ENCODE data around the gene SMIM32.

Gene SMIM32

DNA sequence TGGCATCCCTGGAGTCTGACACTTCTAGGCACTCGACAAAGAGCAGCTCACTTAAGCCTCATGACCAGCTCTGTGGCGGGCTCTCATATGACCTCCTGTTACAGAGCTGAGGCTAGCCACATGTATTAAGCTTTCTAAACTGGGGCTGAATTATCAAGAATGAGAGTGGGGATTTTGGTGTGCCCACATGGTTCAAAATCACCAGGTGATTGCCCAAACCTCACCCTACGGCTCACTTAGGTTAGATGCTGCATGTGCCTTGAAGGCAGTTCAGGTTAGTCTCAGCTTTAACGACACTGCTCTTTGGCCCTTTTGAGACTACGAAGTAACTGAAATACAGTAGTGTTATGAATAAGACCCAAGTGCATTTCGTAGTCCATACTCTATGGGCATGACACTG lies 39.4 kb upstream of the SMIM32 start:
- POLR2A ChIA-PET, result no interaction called here
- TF ChIP-seq, protein P1, sequence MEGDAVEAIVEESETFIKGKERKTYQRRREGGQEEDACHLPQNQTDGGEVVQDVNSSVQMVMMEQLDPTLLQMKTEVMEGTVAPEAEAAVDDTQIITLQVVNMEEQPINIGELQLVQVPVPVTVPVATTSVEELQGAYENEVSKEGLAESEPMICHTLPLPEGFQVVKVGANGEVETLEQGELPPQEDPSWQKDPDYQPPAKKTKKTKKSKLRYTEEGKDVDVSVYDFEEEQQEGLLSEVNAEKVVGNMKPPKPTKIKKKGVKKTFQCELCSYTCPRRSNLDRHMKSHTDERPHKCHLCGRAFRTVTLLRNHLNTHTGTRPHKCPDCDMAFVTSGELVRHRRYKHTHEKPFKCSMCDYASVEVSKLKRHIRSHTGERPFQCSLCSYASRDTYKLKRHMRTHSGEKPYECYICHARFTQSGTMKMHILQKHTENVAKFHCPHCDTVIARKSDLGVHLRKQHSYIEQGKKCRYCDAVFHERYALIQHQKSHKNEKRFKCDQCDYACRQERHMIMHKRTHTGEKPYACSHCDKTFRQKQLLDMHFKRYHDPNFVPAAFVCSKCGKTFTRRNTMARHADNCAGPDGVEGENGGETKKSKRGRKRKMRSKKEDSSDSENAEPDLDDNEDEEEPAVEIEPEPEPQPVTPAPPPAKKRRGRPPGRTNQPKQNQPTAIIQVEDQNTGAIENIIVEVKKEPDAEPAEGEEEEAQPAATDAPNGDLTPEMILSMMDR (IDR thresholded peaks at IDR 0.05; ENCODE audit: control extremely low read depth, extremely low read depth, low read depth, missing control alignments), result no peak
- CTCF ChIA-PET, result interaction anchor here (0.7 to 2.1 kb wide), 3 partner anchors 10 to 402 kb away, joined by 3 to 8 read pairs (median 4); no protein-coding TSS in a partner anchor

DNA sequence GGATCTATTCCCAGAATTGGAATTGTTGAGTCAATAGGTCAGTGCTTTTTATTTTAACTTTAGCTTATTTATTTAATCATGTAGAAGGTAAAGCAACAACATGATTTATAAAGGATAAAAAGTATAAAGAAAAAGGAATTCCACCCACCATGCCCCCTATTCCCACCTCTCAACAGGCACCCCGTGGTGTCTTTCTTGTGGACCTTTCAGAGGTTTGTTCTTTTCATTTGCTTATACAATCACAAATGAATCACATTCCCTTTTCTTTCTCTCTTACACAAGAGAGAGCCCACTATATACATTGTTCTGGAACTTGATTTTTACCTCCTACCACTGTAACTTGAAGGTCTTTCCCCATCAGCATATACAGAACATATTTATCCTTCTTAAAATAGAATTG lies 37.2 kb upstream of the SMIM32 start:
- TF ChIP-seq, protein P1 (IDR thresholded peaks at IDR 0.05; ENCODE audit: control extremely low read depth, extremely low read depth, low read depth, missing control alignments), result no peak
- ChIA-PET POLR2A (no interaction called here), CTCF (no interaction called here)
- DNase-seq (ENCODE audit: extremely low spot score), result no peak

More for the DNA sequence above, 39.4 kb upstream of the SMIM32 start:
- DNase-seq (ENCODE audit: extremely low spot score), result no peak

DNA sequence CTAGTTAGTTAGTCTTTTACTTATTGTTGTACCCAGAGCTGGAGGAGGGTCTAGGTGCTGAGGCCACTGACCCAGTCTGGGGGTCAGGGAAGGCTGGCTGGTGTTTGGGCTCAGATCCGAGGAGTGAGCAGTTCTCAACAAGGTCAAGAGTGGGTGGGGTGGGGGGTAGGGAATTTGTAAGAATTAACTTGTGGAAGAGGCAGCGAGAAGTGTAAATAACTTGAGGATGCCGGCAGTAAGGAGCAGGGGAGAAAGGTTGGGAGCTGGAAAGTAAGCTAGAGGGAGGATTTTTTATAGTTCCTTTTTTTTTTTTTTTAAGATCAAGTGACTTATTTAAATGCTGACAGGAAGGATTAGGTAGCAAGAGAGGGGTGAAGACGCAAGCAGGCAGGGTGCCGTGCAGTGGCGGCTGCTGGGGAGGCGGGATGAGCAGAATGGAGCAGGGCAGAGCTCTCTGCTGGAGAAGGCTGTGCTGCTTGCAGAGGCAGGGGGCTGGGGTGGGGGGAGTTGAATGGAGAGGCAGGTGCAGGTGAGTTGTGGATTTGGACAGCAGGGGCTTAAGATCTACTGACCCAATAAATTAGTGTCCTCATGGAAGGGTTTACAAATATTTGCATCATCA lies 35.3 kb upstream of the SMIM32 start:
- TF ChIP-seq, protein P1 (IDR thresholded peaks at IDR 0.05; ENCODE audit: control extremely low read depth, extremely low read depth, low read depth, missing control alignments), result no peak
- no peak for DNase-seq (ENCODE audit: extremely low spot score)
- ChIA-PET POLR2A (no interaction called here), CTCF (interaction anchor here (1.0 to 1.3 kb wide), 2 partner anchors 16 to 251 kb away, joined by 3 to 5 read pairs; no protein-coding TSS in a partner anchor)

DNA sequence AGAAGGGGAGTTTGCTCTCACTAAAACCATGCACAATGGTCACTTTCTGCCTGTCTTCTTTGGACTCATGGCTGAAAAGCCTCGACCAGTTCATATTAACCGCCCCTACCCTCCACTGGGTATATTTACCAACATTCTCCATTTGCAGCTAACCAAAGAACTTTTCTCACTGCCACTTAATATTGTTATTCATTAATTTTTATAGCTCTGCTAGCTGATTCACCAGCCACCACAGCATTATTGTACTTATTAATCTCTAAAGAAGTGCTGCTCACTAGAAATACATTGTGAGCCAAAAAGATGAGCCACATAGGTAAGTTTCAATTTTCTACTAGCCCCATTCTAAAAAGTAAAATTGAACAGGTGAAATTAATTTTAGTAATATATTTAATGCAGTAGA lies 33.4 kb upstream of the SMIM32 start:
- ChIA-PET POLR2A (no interaction called here), CTCF (interaction anchor here (1.0 to 3.9 kb wide), 3 partner anchors 9 to 24 kb away, joined by 3 to 19 read pairs (median 4); no protein-coding TSS in a partner anchor)
- TF ChIP-seq, protein P1 (IDR thresholded peaks at IDR 0.05; ENCODE audit: control extremely low read depth, extremely low read depth, low read depth, missing control alignments), result no peak
- DNase-seq (ENCODE audit: extremely low spot score), result no peak

DNA sequence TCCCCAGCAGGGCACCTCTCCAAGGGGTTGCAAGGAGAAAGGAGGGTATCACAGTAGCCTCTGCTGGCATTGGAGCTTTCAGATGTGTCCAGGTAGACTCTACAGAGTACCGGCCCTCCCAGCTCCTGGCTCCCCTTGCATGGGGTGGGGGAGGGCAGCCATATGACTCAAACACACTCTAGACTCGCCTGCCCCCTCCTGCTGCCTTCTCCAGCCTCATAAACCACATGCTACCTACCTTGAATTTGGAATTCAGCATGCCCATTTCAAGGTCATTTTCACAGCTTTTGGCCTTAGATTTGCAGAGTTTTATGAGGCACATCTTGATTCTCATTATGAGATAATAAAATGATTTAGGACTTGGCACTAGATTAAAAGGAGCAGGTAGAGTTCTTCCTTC lies 32.8 kb upstream of the SMIM32 start:
- CTCF ChIA-PET, result interaction anchor here (0.6 to 3.9 kb wide), 4 partner anchors 10 to 1385 kb away, joined by 3 to 19 read pairs (median 3); no protein-coding TSS in a partner anchor
- POLR2A ChIA-PET, result no interaction called here
- TF ChIP-seq, protein P1 (IDR thresholded peaks at IDR 0.05; ENCODE audit: control extremely low read depth, extremely low read depth, low read depth, missing control alignments), result no peak
- no peak for DNase-seq (ENCODE audit: extremely low spot score)

DNA sequence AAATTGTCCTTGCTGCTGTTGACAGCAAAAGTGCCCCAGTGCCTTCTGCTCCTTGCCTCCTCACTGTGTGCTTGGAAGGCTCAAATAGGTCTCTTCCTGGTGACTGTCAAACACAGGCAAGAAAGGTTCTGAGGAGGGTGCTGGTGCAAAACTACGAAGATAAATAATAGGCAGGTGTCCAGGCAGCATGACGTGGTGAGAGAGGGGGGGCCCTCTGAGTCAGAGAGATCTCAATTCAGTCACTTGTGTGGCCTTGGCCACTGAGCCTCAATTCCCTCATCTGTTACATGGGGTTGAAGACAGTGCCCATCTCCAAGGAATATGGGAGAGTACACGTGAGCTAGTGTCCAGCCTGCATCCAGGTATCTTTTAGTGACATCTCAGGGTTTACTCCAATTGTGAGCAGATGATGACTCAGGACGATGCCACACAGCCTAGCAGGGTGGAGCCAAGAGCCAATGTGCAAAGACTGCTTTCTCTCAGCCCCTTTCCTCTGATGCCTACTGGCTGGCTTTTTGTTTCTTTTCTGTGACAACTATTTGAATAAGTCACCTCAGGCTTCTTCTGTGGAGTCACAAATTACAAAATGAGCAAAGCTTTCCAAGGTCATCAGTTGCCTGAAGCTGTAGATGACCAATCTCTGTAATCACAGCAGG lies 29.7 kb upstream of the SMIM32 start:
- TF ChIP-seq, protein P1 (IDR thresholded peaks at IDR 0.05; ENCODE audit: control extremely low read depth, extremely low read depth, low read depth, missing control alignments), result no peak
- CTCF ChIA-PET, result interaction anchor here (1.1 to 1.5 kb wide), 2 partner anchors 9 to 11 kb away, joined by 3 to 5 read pairs; no protein-coding TSS in a partner anchor
- no peak for DNase-seq (ENCODE audit: extremely low spot score)
- POLR2A ChIA-PET, result no interaction called here
